ENCODE measurements around the gene GNAQ. TPM values are rescaled to one million over a fixed set of nuclear protein-coding genes. Genes with fewer than 3 reads are reported as not detected.
"Not testable (repeated sequence)": the region's sequence is repeated elsewhere in the genome, so short reads cannot be mapped to it uniquely, and the experiment has no call there.

Gene GNAQ
- total RNA-seq, 1 donor from 2014 or later: 16.2 TPM

GRCh38 chr9:77766587-77766986 lies 265.0 kb downstream of the GNAQ start:
- no peak overlapping the region for H3K27ac ChIP-seq (ENCODE audit: low read depth, low read length)
- H3K27me3 ChIP-seq (ENCODE audit: control insufficient read depth in 3 of 3, insufficient read depth in 3 of 3, low read length in 3 of 3): no peaks in the 10 kb centered on the region
- H3K36me3 ChIP-seq (ENCODE audit: control insufficient read depth in 3 of 3, insufficient read depth in 3 of 3, low read length in 3 of 3): peaks cover 0 to under 1% (median 0%) of the 10 kb centered on the region in 3 donors
- no peak overlapping the region for H3K9ac ChIP-seq (ENCODE audit: low read depth in 1 of 3, low read length in 3 of 3)
- no peaks in the 10 kb centered on the region for H3K4me1 ChIP-seq (ENCODE audit: control insufficient read depth in 3 of 3, insufficient read depth in 3 of 3, low read length in 3 of 3)
- H3K9me3 ChIP-seq (ENCODE audit: control insufficient read depth in 3 of 3, low read length in 3 of 3): no peaks in the 10 kb centered on the region
- no peak overlapping the region for H3K4me3 ChIP-seq (ENCODE audit: low read length in 3 of 3)

- Histone ChIP-seq H3K36me3 (ENCODE audit: control insufficient read depth in 3 of 3, insufficient read depth in 3 of 3, low read length in 3 of 3) (no peaks in the 10 kb centered on the region), H3K4me3 (ENCODE audit: low read length in 3 of 3) (no peak overlapping the region), H3K9me3 (ENCODE audit: control insufficient read depth in 3 of 3, low read length in 3 of 3) (no peaks in the 10 kb centered on the region), H3K27ac (ENCODE audit: low read depth, low read length) (no peak overlapping the region), H3K4me1 (ENCODE audit: control insufficient read depth in 3 of 3, insufficient read depth in 3 of 3, low read length in 3 of 3) (no peaks in the 10 kb centered on the region), H3K27me3 (ENCODE audit: control insufficient read depth in 3 of 3, insufficient read depth in 3 of 3, low read length in 3 of 3) (no peaks in the 10 kb centered on the region), H3K9ac (ENCODE audit: low read depth in 1 of 3, low read length in 3 of 3) (no peak overlapping the region)
Observed at GRCh38 chr9:77765781-77766259, 265.8 kb downstream of the GNAQ start.

GRCh38 chr9:77764894-77765780 lies 266.5 kb downstream of the GNAQ start:
- H3K27ac ChIP-seq (ENCODE audit: low read depth, low read length): no peak overlapping the region
- no peak overlapping the region for H3K9ac ChIP-seq (ENCODE audit: low read depth in 1 of 3, low read length in 3 of 3)
- H3K36me3 ChIP-seq (ENCODE audit: control insufficient read depth in 3 of 3, insufficient read depth in 3 of 3, low read length in 3 of 3): no peaks in the 10 kb centered on the region
- no peak overlapping the region for H3K4me3 ChIP-seq (ENCODE audit: low read length in 3 of 3)
- no peaks in the 10 kb centered on the region for H3K9me3 ChIP-seq (ENCODE audit: control insufficient read depth in 3 of 3, low read length in 3 of 3)
- H3K4me1 ChIP-seq (ENCODE audit: control insufficient read depth in 3 of 3, insufficient read depth in 3 of 3, low read length in 3 of 3): no peaks in the 10 kb centered on the region
- H3K27me3 ChIP-seq (ENCODE audit: control insufficient read depth in 3 of 3, insufficient read depth in 3 of 3, low read length in 3 of 3): no peaks in the 10 kb centered on the region

- no peaks in the 10 kb centered on the region for H3K9me3 ChIP-seq (ENCODE audit: control insufficient read depth in 3 of 3, low read length in 3 of 3)
- no peaks in the 10 kb centered on the region for H3K36me3 ChIP-seq (ENCODE audit: control insufficient read depth in 3 of 3, insufficient read depth in 3 of 3, low read length in 3 of 3)
- H3K4me1 ChIP-seq (ENCODE audit: control insufficient read depth in 3 of 3, insufficient read depth in 3 of 3, low read length in 3 of 3): no peaks in the 10 kb centered on the region
Observed at GRCh38 chr9:77763566-77763965, 268.0 kb downstream of the GNAQ start.

GRCh38 chr9:77760919-77761318 lies 270.7 kb downstream of the GNAQ start:
- H3K4me3 ChIP-seq (ENCODE audit: low read length in 3 of 3); H3K27me3 ChIP-seq (ENCODE audit: control insufficient read depth in 3 of 3, insufficient read depth in 3 of 3, low read length in 3 of 3); H3K27ac ChIP-seq (ENCODE audit: low read depth, low read length); H3K36me3 ChIP-seq (ENCODE audit: control insufficient read depth in 3 of 3, insufficient read depth in 3 of 3, low read length in 3 of 3); H3K9ac ChIP-seq (ENCODE audit: low read depth in 1 of 3, low read length in 3 of 3); H3K4me1 ChIP-seq (ENCODE audit: control insufficient read depth in 3 of 3, insufficient read depth in 3 of 3, low read length in 3 of 3); H3K9me3 ChIP-seq (ENCODE audit: control insufficient read depth in 3 of 3, low read length in 3 of 3): not testable (repeated sequence)

More at GRCh38 chr9:77763566-77763965, 268.0 kb downstream of the GNAQ start:
- H3K4me3 ChIP-seq (ENCODE audit: low read length in 3 of 3): no peak overlapping the region
- no peak overlapping the region for H3K9ac ChIP-seq (ENCODE audit: low read depth in 1 of 3, low read length in 3 of 3)
- no peaks in the 10 kb centered on the region for H3K27me3 ChIP-seq (ENCODE audit: control insufficient read depth in 3 of 3, insufficient read depth in 3 of 3, low read length in 3 of 3)
- no peak overlapping the region for H3K27ac ChIP-seq (ENCODE audit: low read depth, low read length)

GRCh38 chr9:77759391-77759790 lies 272.2 kb downstream of the GNAQ start:
- no peak overlapping the region for H3K27ac ChIP-seq (ENCODE audit: low read depth, low read length)
- no peak overlapping the region for H3K9ac ChIP-seq (ENCODE audit: low read depth in 1 of 3, low read length in 3 of 3)
- no peaks in the 10 kb centered on the region for H3K36me3 ChIP-seq (ENCODE audit: control insufficient read depth in 3 of 3, insufficient read depth in 3 of 3, low read length in 3 of 3)
- no peaks in the 10 kb centered on the region for H3K27me3 ChIP-seq (ENCODE audit: control insufficient read depth in 3 of 3, insufficient read depth in 3 of 3, low read length in 3 of 3)
- H3K4me1 ChIP-seq (ENCODE audit: control insufficient read depth in 3 of 3, insufficient read depth in 3 of 3, low read length in 3 of 3): no peaks in the 10 kb centered on the region
- no peak overlapping the region for H3K4me3 ChIP-seq (ENCODE audit: low read length in 3 of 3)
- no peaks in the 10 kb centered on the region for H3K9me3 ChIP-seq (ENCODE audit: control insufficient read depth in 3 of 3, low read length in 3 of 3)

GRCh38 chr9:77756449-77756848 lies 275.2 kb downstream of the GNAQ start:
- no peak overlapping the region for H3K4me3 ChIP-seq (ENCODE audit: low read length in 3 of 3)
- H3K27ac ChIP-seq (ENCODE audit: low read depth, low read length): no peak overlapping the region
- H3K4me1 ChIP-seq (ENCODE audit: control insufficient read depth in 3 of 3, insufficient read depth in 3 of 3, low read length in 3 of 3): peaks cover 0 to 4% (median 4%) of the 10 kb centered on the region in 3 donors
- H3K27me3 ChIP-seq (ENCODE audit: control insufficient read depth in 3 of 3, insufficient read depth in 3 of 3, low read length in 3 of 3): no peaks in the 10 kb centered on the region
- H3K36me3 ChIP-seq (ENCODE audit: control insufficient read depth in 3 of 3, insufficient read depth in 3 of 3, low read length in 3 of 3): no peaks in the 10 kb centered on the region
- H3K9me3 ChIP-seq (ENCODE audit: control insufficient read depth in 3 of 3, low read length in 3 of 3): no peaks in the 10 kb centered on the region
- H3K9ac ChIP-seq (ENCODE audit: low read depth in 1 of 3, low read length in 3 of 3): no peak overlapping the region

GRCh38 chr9:77753180-77753579 lies 278.4 kb downstream of the GNAQ start:
- H3K4me1 ChIP-seq (ENCODE audit: control insufficient read depth in 3 of 3, insufficient read depth in 3 of 3, low read length in 3 of 3): peaks cover 0 to 4% (median 4%) of the 10 kb centered on the region in 3 donors
- H3K4me3 ChIP-seq (ENCODE audit: low read length in 3 of 3): no peak overlapping the region
- H3K27ac ChIP-seq (ENCODE audit: low read depth, low read length): no peak overlapping the region
- no peaks in the 10 kb centered on the region for H3K36me3 ChIP-seq (ENCODE audit: control insufficient read depth in 3 of 3, insufficient read depth in 3 of 3, low read length in 3 of 3)
- no peak overlapping the region for H3K9ac ChIP-seq (ENCODE audit: low read depth in 1 of 3, low read length in 3 of 3)
- H3K27me3 ChIP-seq (ENCODE audit: control insufficient read depth in 3 of 3, insufficient read depth in 3 of 3, low read length in 3 of 3): no peaks in the 10 kb centered on the region
- no peaks in the 10 kb centered on the region for H3K9me3 ChIP-seq (ENCODE audit: control insufficient read depth in 3 of 3, low read length in 3 of 3)

- Histone ChIP-seq H3K27ac (ENCODE audit: low read depth, low read length) (no peak overlapping the region), H3K9ac (ENCODE audit: low read depth in 1 of 3, low read length in 3 of 3) (no peak overlapping the region), H3K9me3 (ENCODE audit: control insufficient read depth in 3 of 3, low read length in 3 of 3) (no peaks in the 10 kb centered on the region)
Observed at GRCh38 chr9:77752554-77752953, 279.1 kb downstream of the GNAQ start.

GRCh38 chr9:77751341-77752091 lies 280.1 kb downstream of the GNAQ start:
- H3K9me3 ChIP-seq (ENCODE audit: control insufficient read depth in 3 of 3, low read length in 3 of 3): no peaks in the 10 kb centered on the region
- no peak overlapping the region for H3K27ac ChIP-seq (ENCODE audit: low read depth, low read length)
- H3K27me3 ChIP-seq (ENCODE audit: control insufficient read depth in 3 of 3, insufficient read depth in 3 of 3, low read length in 3 of 3): no peaks in the 10 kb centered on the region
- peaks cover 0 to 4% (median 4%) of the 10 kb centered on the region in 3 donors for H3K4me1 ChIP-seq (ENCODE audit: control insufficient read depth in 3 of 3, insufficient read depth in 3 of 3, low read length in 3 of 3)
- H3K9ac ChIP-seq (ENCODE audit: low read depth in 1 of 3, low read length in 3 of 3): no peak overlapping the region
- H3K4me3 ChIP-seq (ENCODE audit: low read length in 3 of 3): no peak overlapping the region
- H3K36me3 ChIP-seq (ENCODE audit: control insufficient read depth in 3 of 3, insufficient read depth in 3 of 3, low read length in 3 of 3): no peaks in the 10 kb centered on the region

More at GRCh38 chr9:77752554-77752953, 279.1 kb downstream of the GNAQ start:
- Histone ChIP-seq H3K4me1 (ENCODE audit: control insufficient read depth in 3 of 3, insufficient read depth in 3 of 3, low read length in 3 of 3) (peaks cover 0 to 4% (median 4%) of the 10 kb centered on the region in 3 donors), H3K27me3 (ENCODE audit: control insufficient read depth in 3 of 3, insufficient read depth in 3 of 3, low read length in 3 of 3) (no peaks in the 10 kb centered on the region), H3K4me3 (ENCODE audit: low read length in 3 of 3) (no peak overlapping the region), H3K36me3 (ENCODE audit: control insufficient read depth in 3 of 3, insufficient read depth in 3 of 3, low read length in 3 of 3) (no peaks in the 10 kb centered on the region)
